Neural progenitor cell (in vitro differentiated cells): Measurements from ENCODE around the gene CDC42EP5. TPM values are rescaled to one million over a fixed set of nuclear protein-coding genes. Genes with fewer than 3 reads are reported as not detected.
A peak's percentile ranks its signal among the peaks of the same experiment; 100 is the strongest.

Experiments used
- DNase-seq: peaks from one replicate; pipeline ENCODE4 v3.0.0-alpha.2; 2016; ENCODE audit warnings: low spot score
- H2AFZ ChIP-seq: fragments of 200-600 bp; sonication (generic); replicated peaks from 2 replicates; pipeline ENCODE4 v1.6.1; 2016; ENCODE audit warnings: antibody characterized with exemption
- H3F3A ChIP-seq: fragments of 200-600 bp; sonication (generic); 2 replicates; pipeline ENCODE4 v1.6.1; 2016; ENCODE audit warnings: antibody characterized with exemption, low read depth
- H3K27ac ChIP-seq: fragments of 200-600 bp; sonication (generic); 2 replicates; pipeline ENCODE4 v1.5.1; 2016; ENCODE audit warnings: mild to moderate bottlenecking
- H3K27me3 ChIP-seq: fragments of 200-600 bp; sonication (generic); 2 replicates; pipeline ENCODE4 v1.6.1; 2016; ENCODE audit warnings: mild to moderate bottlenecking, moderate library complexity
- H3K36me3 ChIP-seq: fragments of 200-600 bp; sonication (generic); 2 replicates; pipeline ENCODE4 v1.5.1; 2016
- H3K4me1 ChIP-seq: fragments of 200-600 bp; sonication (generic); 2 replicates; pipeline ENCODE4 v1.6.1; 2016; ENCODE audit warnings: mixed run types
- H3K4me2 ChIP-seq: fragments of 200-600 bp; sonication (generic); 2 replicates; pipeline ENCODE4 v1.6.1; 2016
- H3K4me3 ChIP-seq: fragments of 200-600 bp; sonication (generic); 2 replicates; pipeline ENCODE4 v1.5.1; 2016
- H3K79me2 ChIP-seq: fragments of 200-600 bp; sonication (generic); 2 replicates; pipeline ENCODE4 v1.6.1; 2016; ENCODE audit warnings: low read depth
- H3K9ac ChIP-seq: fragments of 200-600 bp; sonication (generic); 2 replicates; pipeline ENCODE4 v1.6.1; 2016
- H3K9me3 ChIP-seq: fragments of 200-600 bp; sonication (generic); 2 replicates; pipeline ENCODE4 v1.5.1; 2016; ENCODE audit warnings: low read depth
- H4K20me1 ChIP-seq: fragments of 200-600 bp; sonication (generic); 2 replicates; pipeline ENCODE4 v1.6.1; 2016; ENCODE audit warnings: low read depth
- H3K27ac Mint-ChIP-seq: 3 replicates; pipeline ENCODE4 v1.8.0; 2021; ENCODE audit warnings: mixed read lengths
- H3K27me3 Mint-ChIP-seq: 2 replicates; pipeline ENCODE4 v1.8.0; 2022; ENCODE audit warnings: low read depth, mild to moderate bottlenecking, inconsistent platforms, moderate library complexity, mixed read lengths; ENCODE audit not compliant: insufficient read depth
- H3K36me3 Mint-ChIP-seq: 3 replicates; pipeline ENCODE4 v1.8.0; 2021; ENCODE audit warnings: mixed read lengths
- H3K4me1 Mint-ChIP-seq: 3 replicates; pipeline ENCODE4 v1.8.0; 2021; ENCODE audit warnings: mixed read lengths
- H3K4me3 Mint-ChIP-seq: 3 replicates; pipeline ENCODE4 v1.8.0; 2021; ENCODE audit warnings: mild to moderate bottlenecking, moderate library complexity, mixed read lengths
- H3K9me3 Mint-ChIP-seq: 3 replicates; pipeline ENCODE4 v1.8.0; 2020; ENCODE audit warnings: mixed read lengths
- EZH2 ChIP-seq: fragments of 200-600 bp; sonication (generic); IDR thresholded peaks from 2 replicates; pipeline ENCODE4 v1.6.1; 2017; ENCODE audit warnings: antibody characterized with exemption, mild to moderate bottlenecking, moderate library complexity
- EZH2phosphoT487 ChIP-seq: fragments of 200-600 bp; sonication (generic); IDR thresholded peaks from 2 replicates; pipeline ENCODE4 v1.6.1; 2017; ENCODE audit warnings: antibody characterized with exemption
- total RNA-seq: library from RNA; depleted of rRNA; stranded (reverse); fragments of >200 nt; gene quantifications from 2 replicates; pipeline ENCODE4 v1.2.3, GENCODE V29; 2015; ENCODE audit warnings: low replicate concordance
- TF ChIP-seq, protein P1 (sequence below): fragments of 200-600 bp; sonication (generic); IDR thresholded peaks from 2 replicates; pipeline ENCODE4 v1.5.1; 2017; ENCODE audit warnings: antibody characterized with exemption, mild to moderate bottlenecking

CDC42EP5 gene, protein sequence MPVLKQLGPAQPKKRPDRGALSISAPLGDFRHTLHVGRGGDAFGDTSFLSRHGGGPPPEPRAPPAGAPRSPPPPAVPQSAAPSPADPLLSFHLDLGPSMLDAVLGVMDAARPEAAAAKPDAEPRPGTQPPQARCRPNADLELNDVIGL
- total RNA-seq = 1.1 TPM in 1 of 2 replicates, not detected in the other

DNA sequence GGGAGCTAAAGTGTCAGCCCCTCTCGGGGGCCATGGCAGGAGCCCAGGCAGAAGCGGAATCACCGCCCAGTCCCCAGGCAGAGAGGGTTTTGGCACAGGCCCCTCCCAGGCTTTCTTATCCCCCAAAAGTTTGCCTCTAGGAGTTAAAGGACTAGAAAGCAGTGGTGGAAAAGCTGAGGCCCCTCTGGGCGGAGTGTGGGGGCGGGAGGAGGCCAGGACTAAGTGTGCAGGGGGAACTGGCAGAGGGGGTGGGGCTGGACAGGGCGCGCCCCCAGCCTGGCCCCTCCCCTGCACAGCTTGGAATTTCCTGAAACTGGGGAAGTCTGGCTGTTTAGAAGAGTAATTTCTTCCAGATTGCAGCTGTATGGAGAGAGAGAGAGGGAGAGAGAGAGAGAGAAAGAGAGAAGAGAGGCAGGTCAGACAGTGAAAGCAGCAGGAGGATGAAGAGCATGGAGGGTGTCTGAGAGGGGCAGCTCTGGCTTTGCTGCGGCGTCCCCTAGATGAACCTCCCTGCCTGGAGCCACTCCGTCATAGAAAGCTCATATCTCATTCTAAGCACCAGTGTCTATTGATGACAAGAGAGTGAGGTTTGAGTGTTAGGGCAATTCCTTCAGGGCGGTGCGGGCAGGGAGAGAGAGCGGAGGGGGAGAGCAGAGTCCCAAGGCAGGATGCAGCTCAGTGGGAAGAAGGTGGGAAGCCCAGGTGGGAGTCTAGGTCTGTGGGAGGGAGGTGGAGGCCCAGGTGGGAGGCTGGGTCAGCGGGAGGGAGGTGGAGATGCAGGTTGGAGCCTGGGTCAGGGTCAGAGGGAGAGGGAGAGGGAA, at the start of gene CDC42EP5:
Gene CDC42EP5 (minus strand): TSS at position 226 of the 821 bp plus-strand sequence. CDS start 7,749 bp downstream, outside the sequence.
- Mint-ChIP-seq H3K27ac (peak within 1 kb of the TSS; percentile 89), H3K9me3 (no peaks in the 10 kb centered on the region), H3K4me3 (peak within 1 kb of the TSS; percentile 77), H3K36me3 (no peaks in the 10 kb centered on the region), H3K27me3 (peaks cover 23% of the 10 kb centered on the region), H3K4me1 (peaks cover 27% of the 10 kb centered on the region)
- H3F3A ChIP-seq = no peaks in the 10 kb centered on the region
- H3K9ac ChIP-seq = no peak within 1 kb of the TSS
- H3K4me2 ChIP-seq = peak within 1 kb of the TSS; percentile 40
- H2AFZ ChIP-seq = peak within 1 kb of the TSS; percentile 48
- no peaks in the 10 kb centered on the region for H3K9me3 ChIP-seq
- H3K4me1 ChIP-seq = peaks cover 14% of the 10 kb centered on the region
- H4K20me1 ChIP-seq = no peaks in the 10 kb centered on the region
- peaks cover 52% of the 10 kb centered on the region for H3K27me3 ChIP-seq
- TF ChIP-seq, protein P1, sequence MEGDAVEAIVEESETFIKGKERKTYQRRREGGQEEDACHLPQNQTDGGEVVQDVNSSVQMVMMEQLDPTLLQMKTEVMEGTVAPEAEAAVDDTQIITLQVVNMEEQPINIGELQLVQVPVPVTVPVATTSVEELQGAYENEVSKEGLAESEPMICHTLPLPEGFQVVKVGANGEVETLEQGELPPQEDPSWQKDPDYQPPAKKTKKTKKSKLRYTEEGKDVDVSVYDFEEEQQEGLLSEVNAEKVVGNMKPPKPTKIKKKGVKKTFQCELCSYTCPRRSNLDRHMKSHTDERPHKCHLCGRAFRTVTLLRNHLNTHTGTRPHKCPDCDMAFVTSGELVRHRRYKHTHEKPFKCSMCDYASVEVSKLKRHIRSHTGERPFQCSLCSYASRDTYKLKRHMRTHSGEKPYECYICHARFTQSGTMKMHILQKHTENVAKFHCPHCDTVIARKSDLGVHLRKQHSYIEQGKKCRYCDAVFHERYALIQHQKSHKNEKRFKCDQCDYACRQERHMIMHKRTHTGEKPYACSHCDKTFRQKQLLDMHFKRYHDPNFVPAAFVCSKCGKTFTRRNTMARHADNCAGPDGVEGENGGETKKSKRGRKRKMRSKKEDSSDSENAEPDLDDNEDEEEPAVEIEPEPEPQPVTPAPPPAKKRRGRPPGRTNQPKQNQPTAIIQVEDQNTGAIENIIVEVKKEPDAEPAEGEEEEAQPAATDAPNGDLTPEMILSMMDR = no peak
- TF ChIP-seq EZH2 = no peak
- H3K36me3 ChIP-seq = no peaks in the 10 kb centered on the region
- H3K4me3 ChIP-seq = peak within 1 kb of the TSS; percentile 3
- peak; percentile 32 for DNase-seq
- no peaks in the 10 kb centered on the region for H3K79me2 ChIP-seq
- H3K27ac ChIP-seq = no peak within 1 kb of the TSS

DNA sequence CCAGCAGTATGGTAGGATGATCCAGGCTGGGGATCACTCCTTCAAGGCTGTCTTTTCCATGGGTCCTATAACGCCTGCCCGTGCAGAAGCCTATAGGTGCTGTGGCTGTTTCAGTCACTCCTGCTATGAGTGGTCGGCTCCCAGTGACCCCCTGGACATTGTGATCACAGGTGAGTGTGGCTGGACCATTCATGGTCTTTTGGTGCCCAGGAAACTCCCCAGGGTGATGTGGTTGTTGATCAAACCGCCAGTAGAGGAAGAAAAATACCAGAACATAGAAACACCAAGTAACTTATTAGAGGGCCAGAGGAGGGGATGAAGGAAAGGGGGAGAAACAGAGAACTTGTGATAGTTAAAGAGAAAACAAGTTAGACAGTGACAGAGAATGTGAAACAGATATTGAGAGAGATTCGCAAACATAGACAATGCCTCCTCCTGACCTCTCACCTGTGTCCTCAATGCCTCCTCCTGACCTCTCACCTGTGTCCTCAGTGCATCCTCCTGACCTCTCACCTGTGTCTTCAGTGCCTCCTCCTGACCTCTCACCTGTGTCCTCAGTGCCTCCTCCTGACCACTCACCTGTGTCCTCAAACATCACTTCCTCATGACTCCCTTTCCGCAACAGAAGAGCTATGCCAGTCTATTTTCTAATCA, 48.9 kb upstream of the CDC42EP5 start:
- Histone ChIP-seq H3K27me3 (no peaks in the 10 kb centered on the region), H3K79me2 (no peaks in the 10 kb centered on the region), H3K4me2 (no peak overlapping the region), H3F3A (no peaks in the 10 kb centered on the region), H3K9me3 (no peaks in the 10 kb centered on the region), H3K9ac (no peak overlapping the region), H3K36me3 (no peaks in the 10 kb centered on the region), H3K4me3 (no peak overlapping the region), H3K4me1 (no peaks in the 10 kb centered on the region), H4K20me1 (no peaks in the 10 kb centered on the region), H3K27ac (no peak overlapping the region), H2AFZ (no peak overlapping the region)
- Mint-ChIP-seq H3K4me1 (no peaks in the 10 kb centered on the region), H3K27ac (no peak overlapping the region), H3K4me3 (no peak overlapping the region), H3K27me3 (peaks cover 6% of the 10 kb centered on the region), H3K9me3 (peaks cover 9% of the 10 kb centered on the region), H3K36me3 (no peaks in the 10 kb centered on the region)
- DNase-seq = no peak
- TF ChIP-seq, protein P1 = no peak
- no peak for TF ChIP-seq EZH2
- no peak for TF ChIP-seq EZH2phosphoT487

DNA sequence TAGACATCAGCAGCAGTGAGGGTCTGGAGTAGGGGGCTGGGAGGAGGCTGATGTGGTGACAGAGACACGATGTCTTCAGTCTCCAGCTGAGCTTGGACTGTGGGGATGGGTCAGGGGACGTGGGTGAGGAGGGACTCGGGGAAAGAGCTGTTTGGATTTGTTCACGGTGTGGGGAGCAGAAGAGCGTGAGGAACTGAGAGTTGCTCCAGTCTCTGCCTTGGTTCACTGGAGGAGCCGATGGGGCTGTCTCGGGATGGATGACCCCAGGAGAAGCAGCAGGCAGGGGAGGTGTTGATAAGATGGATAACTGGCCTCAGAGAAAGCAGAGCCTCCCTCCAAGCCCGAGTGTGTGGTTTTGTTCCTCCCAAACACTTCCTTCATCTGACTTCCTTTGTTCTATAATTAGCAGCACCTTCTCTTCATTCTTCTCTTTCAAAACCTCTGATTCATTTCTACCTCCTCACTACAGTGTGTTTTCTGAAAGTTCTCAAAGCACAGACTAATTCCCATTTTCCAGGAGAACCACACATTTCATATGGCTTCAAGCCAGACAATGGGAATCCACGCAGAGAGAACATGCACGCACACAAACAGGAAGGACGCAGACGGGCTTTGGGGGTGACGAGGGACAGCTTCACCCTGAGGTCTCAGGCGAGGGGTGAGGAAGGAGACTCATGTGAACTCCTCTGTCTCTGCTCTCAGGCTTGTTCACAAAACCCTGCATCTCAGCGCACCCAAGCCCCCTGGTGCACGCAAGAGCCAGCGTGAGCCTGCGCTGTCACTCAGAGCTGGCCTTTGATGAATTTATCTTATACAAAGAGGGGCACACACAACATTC, 48.1 kb upstream of the CDC42EP5 start:
- Histone ChIP-seq H3K4me1 (no peaks in the 10 kb centered on the region), H3K9me3 (no peaks in the 10 kb centered on the region), H3K4me3 (no peak overlapping the region), H3K27me3 (no peaks in the 10 kb centered on the region), H2AFZ (no peak overlapping the region), H3F3A (no peaks in the 10 kb centered on the region), H4K20me1 (no peaks in the 10 kb centered on the region), H3K27ac (no peak overlapping the region), H3K79me2 (no peaks in the 10 kb centered on the region), H3K9ac (no peak overlapping the region), H3K4me2 (no peak overlapping the region), H3K36me3 (no peaks in the 10 kb centered on the region)
- H3K9me3 Mint-ChIP-seq = peaks cover 8% of the 10 kb centered on the region
- TF ChIP-seq EZH2 (no peak), EZH2phosphoT487 (no peak)
- TF ChIP-seq, protein P1 = no peak
- no peaks in the 10 kb centered on the region for H3K36me3 Mint-ChIP-seq
- no peak for DNase-seq
- peaks cover 6% of the 10 kb centered on the region for H3K27me3 Mint-ChIP-seq
- H3K4me3 Mint-ChIP-seq = no peak overlapping the region
- no peak overlapping the region for H3K27ac Mint-ChIP-seq
- no peaks in the 10 kb centered on the region for H3K4me1 Mint-ChIP-seq
